OCI-LY3 (cell line): ENCODE results near the gene SLC6A20.

ENCODE experiments used
- CTCF ChIP-seq: fragments of 200-600, 300-600 bp; sonication (generic); IDR thresholded peaks from 2 replicates; pipeline ENCODE4 v1.5.1; 2014; ENCODE audit warnings: antibody characterized with exemption, low read length, low read depth
- EZH2phosphoT487 ChIP-seq: fragments of 200-600 bp; shearing (Covaris generic); IDR thresholded peaks from 2 replicates; pipeline ENCODE4 v1.6.1; 2018; ENCODE audit warnings: antibody characterized with exemption, mixed run types, low read depth

DNA sequence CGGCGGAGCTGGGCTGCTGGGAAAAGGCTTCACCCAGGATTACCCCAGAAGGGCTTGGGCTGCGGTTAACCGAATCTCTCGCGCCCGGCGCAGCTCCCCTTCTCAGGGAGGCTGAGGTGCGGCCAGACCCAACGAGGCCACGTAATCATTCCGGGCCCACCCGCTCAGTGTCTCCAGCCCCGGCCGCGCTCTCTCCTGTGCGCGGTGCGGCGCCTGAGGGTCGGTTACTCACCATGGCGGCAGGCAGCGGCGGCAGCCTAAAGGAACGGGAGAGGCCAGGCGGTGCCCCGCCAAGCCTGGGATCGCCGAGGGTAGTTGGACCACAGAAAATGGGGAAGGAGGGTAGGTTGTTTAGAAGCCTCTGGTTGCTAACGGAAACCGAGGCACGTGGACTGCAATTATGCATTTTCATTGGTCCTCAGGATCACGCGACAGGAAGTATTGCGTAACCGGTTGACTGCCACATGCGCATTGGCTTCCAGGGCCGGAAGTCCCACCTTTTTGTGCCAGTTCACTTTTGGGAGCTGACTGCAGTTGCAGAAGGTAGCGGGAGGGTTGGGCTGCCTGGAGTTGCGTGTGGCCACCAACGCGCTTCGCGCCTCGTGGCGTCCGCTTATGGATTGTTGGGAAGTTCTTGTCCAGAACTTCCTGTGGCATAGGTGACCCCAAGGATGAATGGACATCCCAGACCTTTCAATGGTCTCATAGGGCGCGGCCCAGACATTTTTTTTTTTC, 45.6 kb upstream of the SLC6A20 start, which contains the start of gene LZTFL1:
- TF ChIP-seq CTCF, result no peak
- no peak for TF ChIP-seq EZH2phosphoT487
